IPS DF 4.7 (cell line): Measurements from ENCODE around the gene ADAMTS12.

ENCODE experiments used
- DNase-seq: peaks from one replicate; pipeline ENCODE4 v3.0.0-alpha.2; 2013; ENCODE audit warnings: low spot score; ENCODE audit errors: extremely low read depth

Gene ADAMTS12

GRCh38 chr5:33761139-33761538, 130.7 kb downstream of the ADAMTS12 start:
- DNase-seq, result no peak

- DNase-seq, result no peak
Observed at GRCh38 chr5:33758737-33759136, 133.1 kb downstream of the ADAMTS12 start.

GRCh38 chr5:33756491-33756890, 135.3 kb downstream of the ADAMTS12 start:
- DNase-seq, result no peak

GRCh38 chr5:33755231-33755630, 136.6 kb downstream of the ADAMTS12 start:
- DNase-seq, result no peak

GRCh38 chr5:33753704-33754103, 138.1 kb downstream of the ADAMTS12 start:
- no peak for DNase-seq

GRCh38 chr5:33748754-33749153, 143.0 kb downstream of the ADAMTS12 start:
- no peak for DNase-seq

GRCh38 chr5:33745101-33745770, 146.6 kb downstream of the ADAMTS12 start:
- DNase-seq, result no peak

- no peak for DNase-seq
Observed at GRCh38 chr5:33743099-33743498, 148.7 kb downstream of the ADAMTS12 start.

GRCh38 chr5:33742181-33742580, 149.6 kb downstream of the ADAMTS12 start:
- DNase-seq, result no peak

GRCh38 chr5:33738967-33739366, 152.8 kb downstream of the ADAMTS12 start:
- DNase-seq, result no peak

GRCh38 chr5:33738097-33738496, 153.7 kb downstream of the ADAMTS12 start:
- DNase-seq, result no peak

GRCh38 chr5:33737697-33738096, 154.1 kb downstream of the ADAMTS12 start:
- DNase-seq, result no peak

- DNase-seq, result no peak
Observed at GRCh38 chr5:33737284-33737683, 154.5 kb downstream of the ADAMTS12 start.

- no peak for DNase-seq
Observed at GRCh38 chr5:33736510-33736909, 155.3 kb downstream of the ADAMTS12 start.

- no peak for DNase-seq
Observed at GRCh38 chr5:33735072-33735471, 156.7 kb downstream of the ADAMTS12 start.

- no peak for DNase-seq
Observed at GRCh38 chr5:33734537-33734936, 157.3 kb downstream of the ADAMTS12 start.

- no peak for DNase-seq
Observed at GRCh38 chr5:33733225-33733624, 158.6 kb downstream of the ADAMTS12 start.

GRCh38 chr5:33726422-33727165, 165.2 kb downstream of the ADAMTS12 start:
- DNase-seq, result no peak

- no peak for DNase-seq
Observed at GRCh38 chr5:33725806-33726205, 166.0 kb downstream of the ADAMTS12 start.

- DNase-seq, result no peak
Observed at GRCh38 chr5:33721491-33722200, 170.1 kb downstream of the ADAMTS12 start.

- DNase-seq, result no peak
Observed at GRCh38 chr5:33720176-33720575, 171.6 kb downstream of the ADAMTS12 start.

GRCh38 chr5:33719769-33720168, 172.0 kb downstream of the ADAMTS12 start:
- no peak for DNase-seq
